ENCODE results near the gene GNAO1. TPM values are rescaled to one million over a fixed set of nuclear protein-coding genes. Genes with fewer than 3 reads are reported as not detected.

Gene GNAO1
- total and polyA plus RNA-seq, 9 of the 15 experiments (the other 6 are each of a cell fraction or from before 2014, with no cell fraction given) = 0.07 to 0.42 (median 0.08) TPM; not detected in 5

- TF ChIP-seq MIER1 (IDR thresholded peaks at IDR 0.05; ENCODE audit: low read depth) = no peak
- no peak for TF ChIP-seq ZNF436 (CRISPR knock-in tag; IDR thresholded peaks at IDR 0.05)
Observed at GRCh38 chr16:56269281-56269680, 78.0 kb downstream of the GNAO1 start (continued).

DNA sequence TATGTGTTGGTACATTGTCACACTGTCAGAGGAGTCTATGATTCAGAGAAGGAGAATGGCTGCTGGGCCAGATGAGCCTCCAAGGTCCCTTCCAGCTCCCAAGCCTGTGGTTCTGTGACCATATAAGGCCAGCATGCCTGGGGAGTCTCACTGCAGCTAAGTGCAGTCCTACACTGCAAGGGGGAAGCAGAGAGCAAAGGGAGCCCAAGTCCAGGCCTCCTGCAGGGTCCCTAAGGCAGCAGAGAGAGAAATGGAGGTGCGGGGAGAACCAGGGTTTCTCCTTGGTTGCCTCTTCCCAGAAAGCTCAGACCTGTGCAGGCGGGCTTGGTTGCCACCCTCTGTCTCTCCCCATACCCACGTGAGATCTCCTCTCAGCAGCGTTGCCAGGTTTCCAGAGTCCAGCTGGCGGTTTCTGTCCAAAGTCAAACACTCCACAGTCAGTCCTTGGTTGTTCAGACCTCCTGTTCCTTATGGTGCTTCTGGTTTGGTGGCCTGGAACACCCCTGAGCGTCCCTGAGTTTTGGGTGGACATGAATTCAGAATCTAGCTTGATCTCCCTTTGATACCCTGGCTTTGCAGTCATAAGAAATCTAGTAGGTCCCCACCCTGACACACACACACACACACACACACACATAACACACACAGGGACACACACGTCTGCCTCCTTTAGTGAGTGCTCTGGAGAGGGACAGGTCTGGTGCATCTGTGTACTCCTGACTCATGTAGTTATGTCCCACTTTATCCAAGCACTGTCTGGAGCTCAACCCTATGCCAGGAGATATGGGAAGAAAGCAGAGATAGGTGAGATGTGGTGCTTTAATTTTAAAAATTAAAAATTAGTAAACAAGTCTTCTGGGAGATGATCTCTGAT, 78.8 kb downstream of the GNAO1 start:
- TF ChIP-seq RAD21 (CRISPR knock-in tag; conservative IDR thresholded peaks at IDR 0.05 in 1 of 2, IDR thresholded peaks at IDR 0.05 in 1 of 2) = peak in 1 of 2 experiments; percentile 51; a peak in 2 of 4 replicates
- TF ChIP-seq SRF (CRISPR knock-in tag; IDR thresholded peaks at IDR 0.05) = peak; percentile 80 to 98
- TF ChIP-seq SMARCE1 (IDR thresholded peaks at IDR 0.05) = peak; percentile 24; the same call in 1 of the 2 replicates
- TF ChIP-seq YY1 (IDR thresholded peaks at IDR 0.05; ENCODE audit: borderline replicate concordance in 1 of 3, control insufficient read depth in 1 of 3, extremely low read depth in 1 of 3, insufficient read depth in 3 of 3, insufficient read length in 1 of 3, insufficient replicate concordance in 2 of 3, low read depth in 1 of 3, low read length in 2 of 3) = peak in 1 of 3 experiments; percentile 36
- TF ChIP-seq PTTG1 (tag; IDR thresholded peaks at IDR 0.05; ENCODE audit: low read depth) = no peak
- TF ChIP-seq ZFP36 (IDR thresholded peaks at IDR 0.05; ENCODE audit: low read depth, low read length, partially characterized antibody) = no peak
- TF ChIP-seq CTCF (IDR thresholded peaks at IDR 0.05 in 2 of 3, conservative IDR thresholded peaks at IDR 0.05 in 1 of 3; ENCODE audit: insufficient read depth in 2 of 3, low read depth in 1 of 3, low read length in 3 of 3) = peak; percentile 53 to 66 (median 58)
- TF ChIP-seq TFAM (CRISPR knock-in tag; conservative IDR thresholded peaks at IDR 0.05) = no peak
- no peak for TF ChIP-seq ELF4 (CRISPR knock-in tag; IDR thresholded peaks at IDR 0.05)
- TF ChIP-seq CREM (IDR thresholded peaks at IDR 0.05; ENCODE audit: low read depth) = 0 out of 2 replicates have a peak, but pooled peaks have one; percentile 2
- no peak for TF ChIP-seq PRMT5 (CRISPR knock-in tag; IDR thresholded peaks at IDR 0.05)
- TF ChIP-seq SMARCA4 (IDR thresholded peaks at IDR 0.05) = peak; percentile 43; the same call in 1 of the 2 replicates
- TF ChIP-seq POLR2H (tag; IDR thresholded peaks at IDR 0.05; ENCODE audit: low read depth) = no peak
- no peaks in the 10 kb centered on the region for H3K27me3 ChIP-seq (ENCODE audit: control insufficient read depth in 2 of 2, insufficient read depth in 2 of 2, low read length in 2 of 2)
- intact Hi-C loops (cut with micrococcal nuclease) (no loop called here), in situ Hi-C loops (cut with MboI) (no loop called here)
- H3K4me2 ChIP-seq (ENCODE audit: insufficient read depth, low read length) = no peak overlapping the region
- no peaks in the 10 kb centered on the region for H3K9me1 ChIP-seq (ENCODE audit: control insufficient read depth, insufficient read depth, low read length)
- peak in 2 of 4 experiments; percentile 61 to 69 for DNase-seq (ENCODE audit: extremely low read depth in 1 of 4, low spot score in 3 of 4)
- H3K9me3 ChIP-seq (replicated peaks; ENCODE audit: control insufficient read depth, insufficient read depth, low read depth, low read length) = 0 out of 2 replicates have a peak, but pooled peaks cover 2% of the 10 kb centered on the region
- ATAC-seq = peak; percentile 98
- FAIRE-seq = peak; percentile 78
- no TSS peak for BruUV-seq (replicated peaks)
- H3K36me3 ChIP-seq (ENCODE audit: control insufficient read depth, insufficient read depth, low read length) = no peaks in the 10 kb centered on the region
- ChIA-PET POLR2A (interaction anchor here (0.9 to 1.7 kb wide), 2 partner anchors 10 to 17 kb away, joined by 3 to 4 read pairs; no protein-coding TSS in a partner anchor), CTCF (ENCODE audit: low intra/inter-chr PET ratio) (no interaction called here)
- no peak overlapping the region for H3K27ac ChIP-seq (ENCODE audit: extremely low read depth, low read depth, low read length)
- no peak overlapping the region for H3K4me3 ChIP-seq
- WGBS (ENCODE audit: insufficient coverage, low coverage, missing lambda C conversion rate) = 33% methylated on average over 7 of the region's 7 CpGs
- H3K4me1 ChIP-seq (replicated peaks in 1 of 2; ENCODE audit: control insufficient read depth in 2 of 2, insufficient read depth in 2 of 2, low read length in 2 of 2) = peaks cover 3 to 20% of the 10 kb centered on the region in 2 experiments; a peak in 3 of 5 replicates
- no peaks in the 10 kb centered on the region for H4K20me1 ChIP-seq (replicated peaks; ENCODE audit: control insufficient read depth, insufficient read depth, low read length)
- no peaks in the 10 kb centered on the region for H3K79me2 ChIP-seq (ENCODE audit: control insufficient read depth, insufficient read depth, low read length)
- peak overlapping the region in 1 of 2 experiments; percentile 29; a peak in 1 of 4 replicates for H3K9ac ChIP-seq (ENCODE audit: insufficient read depth in 1 of 2, low read depth in 2 of 2, low read length in 2 of 2)
- peak overlapping the region; percentile 66 for H2AFZ ChIP-seq (ENCODE audit: low read depth, low read length)
